Thoracic aorta (tissue), 2 donors: ENCODE data around the gene EIF4G2. TPM values are rescaled to one million over a fixed set of nuclear protein-coding genes. Genes with fewer than 3 reads are reported as not detected.

Experiments
- ATAC-seq: fragments of 150-250 bp; one replicate; pipeline ENCODE4 v1.8.0; 2017; ENCODE audit warnings: low read depth; ENCODE audit not compliant: insufficient number of reproducible peaks, low FRiP score
- DNase-seq: peaks from one replicate; pipeline ENCODE4 v3.0.0-alpha.2; 2020; ENCODE audit warnings: low spot score
- H3K27ac ChIP-seq, 2 donors: fragments of 200-600 bp; sonication (generic); 1 replicate in 1 of 2; 2 replicates in 1 of 2; pipeline ENCODE4 v1.5.1; 2016; ENCODE audit warnings: mild to moderate bottlenecking in 2 of 2, moderate library complexity in 2 of 2
- H3K27me3 ChIP-seq: fragments of 200-600 bp; sonication (generic); replicated peaks from 2 replicates; pipeline ENCODE4 v1.6.0; 2016; ENCODE audit warnings: mild to moderate bottlenecking; ENCODE audit not compliant: insufficient read depth
- H3K36me3 ChIP-seq: fragments of 200-600 bp; sonication (generic); one replicate; pipeline ENCODE4 v1.5.1; 2016
- H3K4me1 ChIP-seq, 2 donors: fragments of 200-600 bp; sonication (generic); 1 replicate in 1 of 2; 2 replicates in 1 of 2; pipeline versions ENCODE4 v1.5.1 to v1.6.0; 2016; ENCODE audit warnings: low read depth in 2 of 2, mild to moderate bottlenecking in 1 of 2; ENCODE audit not compliant: control insufficient read depth in 1 of 2
- H3K4me3 ChIP-seq: fragments of 200-600 bp; sonication (generic); 2 replicates; pipeline ENCODE4 v1.5.1; 2016; ENCODE audit warnings: mild to moderate bottlenecking
- H3K9me3 ChIP-seq: fragments of 200-600 bp; sonication (generic); 2 replicates; pipeline ENCODE4 v1.5.1; 2016
- CTCF ChIP-seq: fragments of 200-600 bp; sonication (generic); IDR thresholded peaks from one replicate; pipeline ENCODE4 v1.5.1; 2019; ENCODE audit warnings: antibody characterized with exemption
- total RNA-seq, 2 donors: library from RNA; depleted of rRNA; stranded (reverse); fragments of >200 nt; gene quantifications; one replicate each; pipeline versions ENCODE4 v1.1.0 to v1.2.3, GENCODE V29; 2016

The EIF4G2 gene
- 100 to 1,000 TPM; 361 to 564 TPM for total RNA-seq

- DNase-seq (peak; percentile 93), ATAC-seq (peak; percentile 84)
- no peak for TF ChIP-seq CTCF
- H3K9me3 ChIP-seq: no peaks in the 10 kb centered on the region
- H3K27ac ChIP-seq: peak within 1 kb of the TSS; percentile 98 to 99
- H3K4me1 ChIP-seq: peaks cover 18 to 42% of the 10 kb centered on the region in 2 donors
- peaks cover 31% of the 10 kb centered on the region for H3K36me3 ChIP-seq
- no peaks in the 10 kb centered on the region for H3K27me3 ChIP-seq
- peak within 1 kb of the TSS; percentile 95 for H3K4me3 ChIP-seq
Measured at GRCh38 chr11:10808553-10809372, at the start of gene EIF4G2. TSS of gene EIF4G2 (minus strand) at chr11:10808926.

GRCh38 chr11:10857709-10858438, 49.1 kb upstream of the EIF4G2 start, which contains the start of gene ZBED5:
TSS of gene ZBED5 (minus strand) at chr11:10858053. CDS start at chr11:10854945, 3,108 bp downstream.
- Histone ChIP-seq H3K4me3 (peak within 1 kb of the TSS; percentile 89), H3K36me3 (peaks cover 15% of the 10 kb centered on the region), H3K27ac (peak within 1 kb of the TSS; percentile 98 to 99), H3K4me1 (peaks cover 28 to 48% of the 10 kb centered on the region in 2 donors), H3K27me3 (no peaks in the 10 kb centered on the region), H3K9me3 (no peaks in the 10 kb centered on the region)
- peak; percentile 28 for TF ChIP-seq CTCF
- ATAC-seq (peak; percentile 93), DNase-seq (peak; percentile 84)

GRCh38 chr11:10857459-10857708, 48.7 kb upstream of the EIF4G2 start:
- ATAC-seq: no peak
- DNase-seq: peak; percentile 8
- Histone ChIP-seq H3K4me3 (peak overlapping the region; percentile 89), H3K27me3 (no peaks in the 10 kb centered on the region), H3K9me3 (no peaks in the 10 kb centered on the region), H3K27ac (peak overlapping the region; percentile 98 to 99), H3K4me1 (peaks cover 24 to 43% of the 10 kb centered on the region in 2 donors), H3K36me3 (peaks cover 18% of the 10 kb centered on the region)
- TF ChIP-seq CTCF: no peak

- DNase-seq (no peak), ATAC-seq (no peak)
- Histone ChIP-seq H3K27ac (peak overlapping the region; percentile 98 to 99), H3K4me3 (peak overlapping the region; percentile 89), H3K27me3 (no peaks in the 10 kb centered on the region), H3K36me3 (peaks cover 18% of the 10 kb centered on the region), H3K9me3 (no peaks in the 10 kb centered on the region), H3K4me1 (peaks cover 19 to 38% of the 10 kb centered on the region in 2 donors)
- TF ChIP-seq CTCF: no peak
Measured at GRCh38 chr11:10856689-10857458, 48.1 kb upstream of the EIF4G2 start.

- ATAC-seq (no peak), DNase-seq (no peak)
- Histone ChIP-seq H3K4me3 (no peak overlapping the region), H3K27ac (no peak overlapping the region), H3K9me3 (no peaks in the 10 kb centered on the region), H3K36me3 (peaks cover 18% of the 10 kb centered on the region), H3K4me1 (peaks cover 18 to 27% of the 10 kb centered on the region in 2 donors), H3K27me3 (no peaks in the 10 kb centered on the region)
- no peak for TF ChIP-seq CTCF
Measured at GRCh38 chr11:10855295-10855694, 46.6 kb upstream of the EIF4G2 start.
